Measurements from ENCODE around the gene EPC2.

Gene EPC2

DNA sequence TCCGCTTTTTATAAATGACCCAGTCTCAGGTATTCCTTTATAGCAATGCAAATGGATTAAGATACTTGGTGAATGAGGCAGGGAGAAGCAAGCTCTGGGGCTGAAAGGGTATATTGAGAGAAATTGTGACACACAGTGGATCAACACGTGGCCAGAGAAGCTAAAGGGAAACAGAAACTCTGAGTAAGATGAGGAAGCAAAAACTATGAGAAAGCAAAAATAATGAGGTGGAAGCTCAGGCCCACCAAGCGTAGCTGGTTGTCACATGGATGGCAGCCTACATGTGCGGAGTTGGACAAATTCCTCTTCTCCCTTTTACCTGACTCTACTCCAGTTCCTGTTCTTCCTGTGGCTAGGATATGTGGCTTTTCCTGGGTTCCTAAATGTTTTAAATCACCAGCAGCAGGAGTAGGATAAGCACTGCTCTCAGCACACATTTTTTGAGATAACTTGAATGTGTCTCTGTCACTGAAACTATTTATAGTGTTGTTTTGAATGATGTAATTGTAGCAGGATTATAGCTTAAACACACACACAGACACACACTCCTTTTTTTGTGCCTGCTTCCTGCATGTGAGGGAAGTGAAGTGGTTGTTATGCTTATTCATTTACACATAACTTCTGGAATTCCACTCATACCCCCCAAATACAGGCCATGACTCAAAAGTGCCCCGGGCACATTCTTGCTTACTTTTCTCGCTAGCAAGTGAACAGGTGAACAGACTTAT, 30.1 kb upstream of the EPC2 start:
- Mint-ChIP-seq H3K9me3 (no peaks in the 10 kb centered on the region), H3K4me3 (peak overlapping the region in 1 of 3 experiments; percentile 7), H3K27me3 (ENCODE audit: low read depth) (no peaks in the 10 kb centered on the region), H3K36me3 (ENCODE audit: low read depth) (no peaks in the 10 kb centered on the region), H3K27ac (peak overlapping the region; percentile 1 to 57 (median 42)), H3K4me1 (peaks cover 30% of the 10 kb centered on the region)
- TF ChIP-seq CTCF (IDR thresholded peaks at IDR 0.05; ENCODE audit: unreplicated experiment in 3 of 3): no peak

DNA sequence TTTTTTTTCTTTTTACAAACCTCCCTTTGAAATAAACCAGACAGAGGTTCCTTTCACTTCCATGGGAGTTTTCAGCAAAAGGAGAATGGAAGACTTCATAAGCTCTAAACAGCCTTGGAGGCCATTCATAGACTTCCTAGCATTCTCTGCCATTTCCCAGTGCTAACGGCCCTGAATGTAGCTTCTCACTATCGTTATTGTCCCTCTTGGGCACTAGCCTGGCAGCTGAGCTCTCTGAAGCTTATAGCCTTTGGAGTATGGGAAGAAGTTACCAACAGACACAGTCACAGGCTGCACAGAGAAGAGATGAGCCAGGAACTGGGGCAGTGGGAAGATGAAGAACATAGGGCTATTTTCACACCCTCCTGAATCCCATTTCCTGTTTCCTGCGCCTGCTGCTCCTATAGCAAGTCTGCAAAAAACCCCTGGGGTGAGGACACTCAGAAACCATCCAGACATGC, 29.1 kb upstream of the EPC2 start:
- no peaks in the 10 kb centered on the region for H3K27me3 Mint-ChIP-seq (ENCODE audit: low read depth)

GRCh38 chr2:148616662-148617061, 27.9 kb upstream of the EPC2 start:
- Mint-ChIP-seq H3K27ac (no peak overlapping the region), H3K36me3 (ENCODE audit: low read depth) (no peaks in the 10 kb centered on the region), H3K4me1 (peaks cover 31% of the 10 kb centered on the region), H3K4me3 (no peak overlapping the region), H3K27me3 (ENCODE audit: low read depth) (no peaks in the 10 kb centered on the region), H3K9me3 (no peaks in the 10 kb centered on the region)
- no peak for TF ChIP-seq CTCF (IDR thresholded peaks at IDR 0.05; ENCODE audit: unreplicated experiment in 3 of 3)

More for the DNA sequence above, 29.1 kb upstream of the EPC2 start:
- Mint-ChIP-seq H3K4me3 (no peak overlapping the region), H3K4me1 (peaks cover 31% of the 10 kb centered on the region), H3K9me3 (no peaks in the 10 kb centered on the region), H3K36me3 (ENCODE audit: low read depth) (no peaks in the 10 kb centered on the region), H3K27ac (peak overlapping the region; percentile 1 to 57 (median 42))
- no peak for TF ChIP-seq CTCF (IDR thresholded peaks at IDR 0.05; ENCODE audit: unreplicated experiment in 3 of 3)

GRCh38 chr2:148617219-148617618, 27.3 kb upstream of the EPC2 start:
- Mint-ChIP-seq H3K27ac (no peak overlapping the region), H3K4me1 (peaks cover 31% of the 10 kb centered on the region), H3K4me3 (no peak overlapping the region), H3K9me3 (no peaks in the 10 kb centered on the region), H3K27me3 (ENCODE audit: low read depth) (no peaks in the 10 kb centered on the region), H3K36me3 (ENCODE audit: low read depth) (no peaks in the 10 kb centered on the region)
- TF ChIP-seq CTCF (IDR thresholded peaks at IDR 0.05; ENCODE audit: unreplicated experiment in 3 of 3): no peak

GRCh38 chr2:148619560-148620195, 24.9 kb upstream of the EPC2 start:
- Mint-ChIP-seq H3K27ac (no peak overlapping the region), H3K36me3 (ENCODE audit: low read depth) (no peaks in the 10 kb centered on the region), H3K9me3 (no peaks in the 10 kb centered on the region), H3K4me3 (no peak overlapping the region), H3K27me3 (ENCODE audit: low read depth) (no peaks in the 10 kb centered on the region), H3K4me1 (peaks cover 21% of the 10 kb centered on the region)
- TF ChIP-seq CTCF (IDR thresholded peaks at IDR 0.05; ENCODE audit: unreplicated experiment in 3 of 3): no peak

Data from nephron (organoid).